AG04450 (cell line): ENCODE measurements around the gene C10orf67. TPM values are rescaled to one million over a fixed set of nuclear protein-coding genes. Genes with fewer than 3 reads are reported as not detected.

Source experiments
- CTCF ChIA-PET: fragments of 300-600, 350-600 bp; formaldehyde crosslinking; extraction: SDS; loops from one replicate; lab custom pipeline; 2022; ENCODE audit warnings: antibody characterized with exemption, inconsistent platforms; lab: Charles Lee
- POLR2A ChIA-PET: fragments of 350-600 bp; formaldehyde crosslinking; extraction: SDS; loops from one replicate; lab custom pipeline; 2021; ENCODE audit warnings: antibody characterized with exemption, inconsistent platforms; lab: Yijun Ruan, JAX
- DNase-seq: peaks from one replicate; pipeline ENCODE4 v3.0.0-alpha.2; 2011; ENCODE audit warnings: low read depth, low spot score
- H3K27ac ChIP-seq: one replicate; pipeline ENCODE4 v1.5.1; 2012; ENCODE audit warnings: low read depth, low read length, control low read depth
- H3K27me3 ChIP-seq: one replicate; pipeline ENCODE4 v1.6.0; 2012; ENCODE audit warnings: low read length; ENCODE audit not compliant: control insufficient read depth, insufficient read depth
- H3K4me3 ChIP-seq: 2 replicates; pipeline ENCODE4 v1.5.1; 2011; ENCODE audit warnings: mild to moderate bottlenecking, low read depth, low read length, control low read depth
- H3K9me3 ChIP-seq: 2 replicates; pipeline ENCODE4 v1.5.1; 2012; ENCODE audit warnings: low read length; ENCODE audit not compliant: control insufficient read depth, insufficient read depth
- polyA plus RNA-seq: library from polyadenylated mRNA; depleted of rRNA; stranded (reverse); fragments of >200 nt; gene quantifications from 2 replicates; pipeline ENCODE4 v1.2.3, GENCODE V29; 2011
- TF ChIP-seq, protein P1 (sequence below): IDR thresholded peaks from 2 replicates; pipeline ENCODE4 v1.5.1; 2011; ENCODE audit warnings: low read depth, low read length, control low read depth, inconsistent platforms

The C10orf67 gene
- polyA plus RNA-seq, 1 experiment = 0.14 TPM

- POLR2A ChIA-PET = no interaction called here
- CTCF ChIA-PET = no interaction called here
- no peak for DNase-seq
- H3K9me3 ChIP-seq = no peaks in the 10 kb centered on the region
- H3K4me3 ChIP-seq = no peak overlapping the region
- no peak overlapping the region for H3K27ac ChIP-seq
- H3K27me3 ChIP-seq = no peaks in the 10 kb centered on the region
- TF ChIP-seq, protein P1, sequence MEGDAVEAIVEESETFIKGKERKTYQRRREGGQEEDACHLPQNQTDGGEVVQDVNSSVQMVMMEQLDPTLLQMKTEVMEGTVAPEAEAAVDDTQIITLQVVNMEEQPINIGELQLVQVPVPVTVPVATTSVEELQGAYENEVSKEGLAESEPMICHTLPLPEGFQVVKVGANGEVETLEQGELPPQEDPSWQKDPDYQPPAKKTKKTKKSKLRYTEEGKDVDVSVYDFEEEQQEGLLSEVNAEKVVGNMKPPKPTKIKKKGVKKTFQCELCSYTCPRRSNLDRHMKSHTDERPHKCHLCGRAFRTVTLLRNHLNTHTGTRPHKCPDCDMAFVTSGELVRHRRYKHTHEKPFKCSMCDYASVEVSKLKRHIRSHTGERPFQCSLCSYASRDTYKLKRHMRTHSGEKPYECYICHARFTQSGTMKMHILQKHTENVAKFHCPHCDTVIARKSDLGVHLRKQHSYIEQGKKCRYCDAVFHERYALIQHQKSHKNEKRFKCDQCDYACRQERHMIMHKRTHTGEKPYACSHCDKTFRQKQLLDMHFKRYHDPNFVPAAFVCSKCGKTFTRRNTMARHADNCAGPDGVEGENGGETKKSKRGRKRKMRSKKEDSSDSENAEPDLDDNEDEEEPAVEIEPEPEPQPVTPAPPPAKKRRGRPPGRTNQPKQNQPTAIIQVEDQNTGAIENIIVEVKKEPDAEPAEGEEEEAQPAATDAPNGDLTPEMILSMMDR = no peak
Measured at GRCh38 chr10:23342213-23342884, 2.2 kb downstream of the C10orf67 start.

GRCh38 chr10:23341004-23341403, 3.6 kb downstream of the C10orf67 start:
- Histone ChIP-seq H3K27ac (no peak overlapping the region), H3K27me3 (no peaks in the 10 kb centered on the region), H3K4me3 (no peak overlapping the region), H3K9me3 (no peaks in the 10 kb centered on the region)
- ChIA-PET CTCF (no interaction called here), POLR2A (no interaction called here)
- TF ChIP-seq, protein P1 = no peak
- no peak for DNase-seq

DNA sequence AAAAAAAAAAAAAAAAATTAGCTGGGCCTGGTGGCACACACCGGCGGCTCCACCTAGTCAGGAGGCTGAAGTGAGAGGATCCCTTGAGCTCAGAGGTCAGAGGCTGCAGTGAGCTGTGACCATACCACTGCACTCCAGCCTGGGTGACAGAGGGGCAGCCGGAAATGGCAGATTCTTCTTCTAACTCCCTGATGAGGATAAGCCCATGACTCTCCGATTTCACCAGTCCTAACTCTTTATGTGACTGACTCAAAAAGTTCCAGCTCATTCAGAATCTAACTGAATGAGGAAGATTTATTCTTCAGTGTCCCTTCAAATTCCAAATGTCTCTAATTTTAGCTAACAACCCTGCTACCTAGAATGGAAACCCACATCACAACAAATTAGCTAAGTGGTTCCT, 4.2 kb downstream of the C10orf67 start:
- TF ChIP-seq, protein P1 = no peak
- POLR2A ChIA-PET = no interaction called here

DNA sequence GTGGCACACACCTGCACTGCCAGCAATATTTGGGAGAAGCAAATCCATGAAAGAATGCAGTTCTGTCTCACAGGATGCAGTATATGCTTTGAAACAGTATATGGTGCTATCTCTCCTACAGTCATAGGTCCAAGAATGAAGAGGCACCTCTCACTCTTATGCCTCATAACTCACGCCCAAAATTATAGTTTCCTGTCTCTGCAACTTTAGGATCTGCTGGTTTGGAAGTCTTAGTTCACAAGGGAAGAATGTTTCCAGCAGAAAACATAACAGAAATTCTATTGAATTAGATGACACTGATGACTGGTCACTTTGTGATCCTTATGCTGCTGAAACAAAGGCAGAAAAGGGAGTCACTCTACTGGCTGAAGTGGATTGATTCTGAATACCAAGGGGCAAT, 5.7 kb downstream of the C10orf67 start:
- Histone ChIP-seq H3K27ac (no peak overlapping the region), H3K9me3 (no peaks in the 10 kb centered on the region), H3K4me3 (no peak overlapping the region), H3K27me3 (no peaks in the 10 kb centered on the region)
- POLR2A ChIA-PET = no interaction called here
- DNase-seq = no peak
- TF ChIP-seq, protein P1 = no peak
- CTCF ChIA-PET = no interaction called here

More for the DNA sequence above, 4.2 kb downstream of the C10orf67 start:
- Histone ChIP-seq H3K27ac (no peak overlapping the region), H3K9me3 (no peaks in the 10 kb centered on the region), H3K27me3 (no peaks in the 10 kb centered on the region), H3K4me3 (no peak overlapping the region)
- no peak for DNase-seq
- CTCF ChIA-PET = interaction anchor here (1.1 kb wide), 1 partner anchor 11 kb away, joined by 6 read pairs; no protein-coding TSS in a partner anchor

GRCh38 chr10:23338155-23338828, 6.3 kb downstream of the C10orf67 start:
- no peak overlapping the region for H3K4me3 ChIP-seq
- POLR2A ChIA-PET = no interaction called here
- H3K27me3 ChIP-seq = no peaks in the 10 kb centered on the region
- CTCF ChIA-PET = no interaction called here
- no peak for DNase-seq
- no peak overlapping the region for H3K27ac ChIP-seq
- H3K9me3 ChIP-seq = no peaks in the 10 kb centered on the region
- TF ChIP-seq, protein P1 = no peak; the same call in 1 of the 2 replicates
